GM12878 (cell line): ENCODE results near the gene MGRN1. TPM values are rescaled to one million over a fixed set of nuclear protein-coding genes. Genes with fewer than 3 reads are reported as not detected.

Experiments
- BRCA1 ChIP-seq: IDR thresholded peaks from 2 replicates; pipeline ENCODE4 v1.6.1; 2011; ENCODE audit warnings: low read depth, low read length, improper control_type of control experiment
- CHD2 ChIP-seq: IDR thresholded peaks from 2 replicates; pipeline ENCODE4 v1.6.1; 2011; ENCODE audit warnings: low read depth, low read length, improper control_type of control experiment, borderline replicate concordance
- E2F4 ChIP-seq: IDR thresholded peaks from 2 replicates; pipeline ENCODE4 v1.6.1; 2012; ENCODE audit warnings: low read depth, low read length, improper control_type of control experiment
- ETV6 ChIP-seq, 2 experiments: fragments of 450-650 bp in 1 of 2; IDR thresholded peaks in 1 of 2; conservative IDR thresholded peaks in 1 of 2; 2 replicates each; pipeline ENCODE4 v1.6.1; 2014; ENCODE audit warnings: antibody characterized with exemption in 1 of 2, borderline replicate concordance in 1 of 2, low read depth in 1 of 2, mild to moderate bottlenecking in 1 of 2, moderate library complexity in 1 of 2
- HCFC1 ChIP-seq: fragments of 150-350 bp; IDR thresholded peaks from 2 replicates; pipeline ENCODE4 v1.6.1; 2014; ENCODE audit warnings: low read length
- NFYA ChIP-seq: IDR thresholded peaks from 2 replicates; pipeline ENCODE4 v1.6.1; 2011; ENCODE audit warnings: low read depth, mild to moderate bottlenecking, low read length, improper control_type of control experiment, borderline replicate concordance
- TBL1XR1 ChIP-seq: IDR thresholded peaks from 2 replicates; pipeline ENCODE4 v1.6.1; 2012; ENCODE audit warnings: low read depth, low read length, improper control_type of control experiment
- polyA plus RNA-seq, 11 experiments: library from polyadenylated mRNA; depleted of rRNA in 4 of 11; unstranded in 6 of 11; stranded (reverse) in 5 of 11; fragments of >200 nt; fragmentation: Nextera tagmentation in 4 of 11; fragmentation: Illumina TruSeq in 1 of 11; extraction: Ambion mirVana in 4 of 11; extraction: Trizol in 1 of 11; gene quantifications; 1 replicate in 1 of 11; 2 replicates in 10 of 11; pipeline versions ENCODE4 v1.2.1 to v1.2.3, GENCODE V29; 2011 to 2016; ENCODE audit warnings: inconsistent platforms in 2 of 11, missing spikeins in 2 of 11, low read depth in 1 of 11
- total RNA-seq, 4 experiments: library from RNA; depleted of rRNA in 3 of 4; stranded (reverse); fragments of >200 nt in 3 of 4; fragmentation: Illumina TruSeq in 1 of 4; extraction: Trizol in 1 of 4; gene quantifications; 2 replicates each; pipeline versions ENCODE4 v1.2.1 to v1.2.3, GENCODE V29; 2013 to 2021
- TF ChIP-seq, protein P1 (sequence below): fragments of 450-650 bp; IDR thresholded peaks from 2 replicates; pipeline ENCODE4 v1.6.1; 2017; ENCODE audit warnings: mild to moderate bottlenecking, moderate library complexity
- TF ChIP-seq, protein P2 (sequence below): IDR thresholded peaks from 2 replicates; pipeline ENCODE4 v1.6.1; 2012; ENCODE audit warnings: low read length, inconsistent platforms

Gene MGRN1
- total and polyA plus RNA-seq, 10 of the 15 experiments (the other 5 are each of a cell fraction or from before 2014, with no cell fraction given): 0.35 to 86.7 (median 14.6) TPM

DNA sequence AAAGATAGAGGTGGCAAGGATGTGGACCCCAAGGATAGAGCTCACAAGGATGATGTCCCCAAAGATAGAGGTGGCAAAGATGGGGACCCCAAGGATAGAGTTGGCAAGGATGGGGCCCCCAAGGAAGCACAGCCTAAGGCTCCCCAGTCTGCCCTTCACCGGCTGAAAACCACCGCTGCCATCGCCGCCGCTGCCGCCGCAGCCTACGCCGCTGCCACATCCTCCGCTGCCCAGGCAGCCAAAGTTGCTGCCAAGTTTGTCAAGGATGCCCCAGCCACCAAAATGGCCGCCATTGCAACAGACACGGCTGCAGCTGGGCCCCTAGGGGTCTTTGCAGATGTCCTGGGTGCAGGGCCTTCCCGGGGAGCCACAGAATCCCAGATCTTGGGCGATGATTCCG lies 48.6 kb upstream of the MGRN1 start (continued):
- TF ChIP-seq, protein P1, sequence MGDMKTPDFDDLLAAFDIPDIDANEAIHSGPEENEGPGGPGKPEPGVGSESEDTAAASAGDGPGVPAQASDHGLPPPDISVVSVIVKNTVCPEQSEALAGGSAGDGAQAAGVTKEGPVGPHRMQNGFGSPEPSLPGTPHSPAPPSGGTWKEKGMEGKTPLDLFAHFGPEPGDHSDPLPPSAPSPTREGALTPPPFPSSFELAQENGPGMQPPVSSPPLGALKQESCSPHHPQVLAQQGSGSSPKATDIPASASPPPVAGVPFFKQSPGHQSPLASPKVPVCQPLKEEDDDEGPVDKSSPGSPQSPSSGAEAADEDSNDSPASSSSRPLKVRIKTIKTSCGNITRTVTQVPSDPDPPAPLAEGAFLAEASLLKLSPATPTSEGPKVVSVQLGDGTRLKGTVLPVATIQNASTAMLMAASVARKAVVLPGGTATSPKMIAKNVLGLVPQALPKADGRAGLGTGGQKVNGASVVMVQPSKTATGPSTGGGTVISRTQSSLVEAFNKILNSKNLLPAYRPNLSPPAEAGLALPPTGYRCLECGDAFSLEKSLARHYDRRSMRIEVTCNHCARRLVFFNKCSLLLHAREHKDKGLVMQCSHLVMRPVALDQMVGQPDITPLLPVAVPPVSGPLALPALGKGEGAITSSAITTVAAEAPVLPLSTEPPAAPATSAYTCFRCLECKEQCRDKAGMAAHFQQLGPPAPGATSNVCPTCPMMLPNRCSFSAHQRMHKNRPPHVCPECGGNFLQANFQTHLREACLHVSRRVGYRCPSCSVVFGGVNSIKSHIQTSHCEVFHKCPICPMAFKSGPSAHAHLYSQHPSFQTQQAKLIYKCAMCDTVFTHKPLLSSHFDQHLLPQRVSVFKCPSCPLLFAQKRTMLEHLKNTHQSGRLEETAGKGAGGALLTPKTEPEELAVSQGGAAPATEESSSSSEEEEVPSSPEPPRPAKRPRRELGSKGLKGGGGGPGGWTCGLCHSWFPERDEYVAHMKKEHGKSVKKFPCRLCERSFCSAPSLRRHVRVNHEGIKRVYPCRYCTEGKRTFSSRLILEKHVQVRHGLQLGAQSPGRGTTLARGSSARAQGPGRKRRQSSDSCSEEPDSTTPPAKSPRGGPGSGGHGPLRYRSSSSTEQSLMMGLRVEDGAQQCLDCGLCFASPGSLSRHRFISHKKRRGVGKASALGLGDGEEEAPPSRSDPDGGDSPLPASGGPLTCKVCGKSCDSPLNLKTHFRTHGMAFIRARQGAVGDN: no peak
- no peak for TF ChIP-seq NFYA
- no peak for TF ChIP-seq TBL1XR1
- TF ChIP-seq HCFC1: no peak
- TF ChIP-seq E2F4: no peak
- TF ChIP-seq BRCA1: no peak
- TF ChIP-seq CHD2: no peak
- TF ChIP-seq, protein P2, sequence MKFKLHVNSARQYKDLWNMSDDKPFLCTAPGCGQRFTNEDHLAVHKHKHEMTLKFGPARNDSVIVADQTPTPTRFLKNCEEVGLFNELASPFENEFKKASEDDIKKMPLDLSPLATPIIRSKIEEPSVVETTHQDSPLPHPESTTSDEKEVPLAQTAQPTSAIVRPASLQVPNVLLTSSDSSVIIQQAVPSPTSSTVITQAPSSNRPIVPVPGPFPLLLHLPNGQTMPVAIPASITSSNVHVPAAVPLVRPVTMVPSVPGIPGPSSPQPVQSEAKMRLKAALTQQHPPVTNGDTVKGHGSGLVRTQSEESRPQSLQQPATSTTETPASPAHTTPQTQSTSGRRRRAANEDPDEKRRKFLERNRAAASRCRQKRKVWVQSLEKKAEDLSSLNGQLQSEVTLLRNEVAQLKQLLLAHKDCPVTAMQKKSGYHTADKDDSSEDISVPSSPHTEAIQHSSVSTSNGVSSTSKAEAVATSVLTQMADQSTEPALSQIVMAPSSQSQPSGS: no peak
- TF ChIP-seq ETV6 (conservative IDR thresholded peaks at IDR 0.05 in 1 of 2, IDR thresholded peaks at IDR 0.05 in 1 of 2; ENCODE audit: borderline replicate concordance in 1 of 2, low read depth in 1 of 2): no peak
